ENCODE data around the gene CIDEB. TPM values are rescaled to one million over a fixed set of nuclear protein-coding genes. Genes with fewer than 3 reads are reported as not detected.

The CIDEB gene
- total RNA-seq, 2 experiments from 2014 or later = 28.7 to 30.9 TPM

DNA sequence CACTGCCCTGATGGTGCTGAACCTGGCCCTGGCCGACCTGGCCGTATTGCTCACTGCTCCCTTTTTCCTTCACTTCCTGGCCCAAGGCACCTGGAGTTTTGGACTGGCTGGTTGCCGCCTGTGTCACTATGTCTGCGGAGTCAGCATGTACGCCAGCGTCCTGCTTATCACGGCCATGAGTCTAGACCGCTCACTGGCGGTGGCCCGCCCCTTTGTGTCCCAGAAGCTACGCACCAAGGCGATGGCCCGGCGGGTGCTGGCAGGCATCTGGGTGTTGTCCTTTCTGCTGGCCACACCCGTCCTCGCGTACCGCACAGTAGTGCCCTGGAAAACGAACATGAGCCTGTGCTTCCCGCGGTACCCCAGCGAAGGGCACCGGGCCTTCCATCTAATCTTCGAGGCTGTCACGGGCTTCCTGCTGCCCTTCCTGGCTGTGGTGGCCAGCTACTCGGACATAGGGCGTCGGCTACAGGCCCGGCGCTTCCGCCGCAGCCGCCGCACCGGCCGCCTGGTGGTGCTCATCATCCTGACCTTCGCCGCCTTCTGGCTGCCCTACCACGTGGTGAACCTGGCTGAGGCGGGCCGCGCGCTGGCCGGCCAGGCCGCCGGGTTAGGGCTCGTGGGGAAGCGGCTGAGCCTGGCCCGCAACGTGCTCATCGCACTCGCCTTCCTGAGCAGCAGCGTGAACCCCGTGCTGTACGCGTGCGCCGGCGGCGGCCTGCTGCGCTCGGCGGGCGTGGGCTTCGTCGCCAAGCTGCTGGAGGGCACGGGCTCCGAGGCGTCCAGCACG is 8.2 kb upstream of the CIDEB start:
- Mint-ChIP-seq H3K9me3 (no peaks in the 10 kb centered on the region), H3K4me1 (peaks cover 55% of the 10 kb centered on the region), H3K27ac (no peak overlapping the region), H3K27me3 (peaks cover 8% of the 10 kb centered on the region), H3K36me3 (ENCODE audit: low read depth) (peaks cover 27% of the 10 kb centered on the region), H3K4me3 (no peak overlapping the region)
- ChIA-PET CTCF (interaction anchor here (0.7 to 1.3 kb wide), 4 partner anchors 8 to 26 kb away, joined by 3 to 9 read pairs (median 4); partner anchors contain the start of gene CIDEB), POLR2A (no interaction called here)
- DNase-seq = no peak

DNA sequence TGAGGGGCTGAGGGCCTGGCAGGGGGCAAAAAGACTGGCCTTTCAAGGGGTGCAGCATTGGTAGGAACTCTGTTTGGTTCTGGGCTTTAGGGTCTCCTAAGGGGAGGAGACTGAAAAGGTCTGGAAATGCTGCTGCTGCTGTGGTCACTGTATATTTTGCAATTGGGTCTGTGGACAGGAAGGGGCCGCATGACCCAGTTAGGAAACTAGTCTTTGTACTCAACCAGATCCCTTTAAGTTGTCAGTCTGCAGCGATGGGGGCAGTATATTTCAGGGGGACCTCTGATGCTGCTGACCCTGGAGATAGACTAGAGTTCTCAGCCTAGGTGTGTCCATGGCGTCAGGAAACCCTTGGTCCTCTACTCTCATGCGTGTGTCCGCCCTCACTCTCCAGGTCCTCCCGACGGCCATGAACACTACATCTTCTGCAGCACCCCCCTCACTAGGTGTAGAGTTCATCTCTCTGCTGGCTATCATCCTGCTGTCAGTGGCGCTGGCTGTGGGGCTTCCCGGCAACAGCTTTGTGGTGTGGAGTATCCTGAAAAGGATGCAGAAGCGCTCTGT is 7.5 kb upstream of the CIDEB start:
- ChIA-PET POLR2A (no interaction called here), CTCF (interaction anchor here (0.7 to 1.1 kb wide), 2 partner anchors 22 to 25 kb away, joined by 3 read pairs; no protein-coding TSS in a partner anchor)
- Mint-ChIP-seq H3K27ac (peak overlapping the region; percentile 66), H3K9me3 (no peaks in the 10 kb centered on the region), H3K4me1 (peaks cover 58% of the 10 kb centered on the region), H3K4me3 (no peak overlapping the region), H3K27me3 (peaks cover 7% of the 10 kb centered on the region), H3K36me3 (ENCODE audit: low read depth) (peaks cover 28% of the 10 kb centered on the region)
- no peak for DNase-seq

DNA sequence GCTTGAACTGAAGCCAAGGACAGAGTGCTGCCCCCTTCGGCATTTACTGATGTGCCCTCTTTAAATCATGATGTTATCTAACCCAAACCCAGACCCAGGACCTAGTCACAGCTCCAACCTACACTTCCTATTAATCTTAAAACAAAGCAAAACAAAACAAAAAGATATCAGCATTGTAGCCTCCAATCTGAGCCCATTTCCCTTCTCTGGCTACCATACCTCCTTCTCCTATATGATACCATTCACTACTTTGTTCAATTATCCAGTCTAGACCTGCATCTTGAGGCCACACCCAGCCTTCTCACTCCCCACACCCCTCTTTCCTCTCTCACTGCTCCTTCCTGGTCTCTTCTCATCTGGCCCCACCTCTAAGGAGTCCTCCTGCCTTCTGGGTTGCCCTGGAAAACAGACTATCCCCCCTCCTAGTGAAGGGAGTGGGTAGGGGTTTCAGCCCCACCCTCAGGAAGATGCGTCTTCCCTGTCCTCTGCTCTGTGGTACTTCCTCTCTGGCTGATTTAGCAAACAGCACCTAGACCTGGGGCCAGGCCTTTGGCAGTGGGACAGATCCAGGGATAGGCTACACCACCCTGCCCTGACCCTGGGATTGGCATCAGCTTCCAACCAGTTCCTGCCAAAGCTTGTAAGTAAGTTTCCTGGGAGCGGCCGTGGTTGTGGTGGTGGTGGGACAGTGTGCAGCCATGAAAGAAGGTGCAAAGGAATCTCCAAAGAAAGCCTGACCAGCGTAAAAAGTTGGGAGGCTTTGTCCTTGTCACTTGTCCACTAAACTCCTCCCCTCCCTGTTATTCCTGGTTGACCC is 6.8 kb upstream of the CIDEB start:
- POLR2A ChIA-PET = no interaction called here
- DNase-seq = no peak
- Mint-ChIP-seq H3K27me3 (peaks cover 2% of the 10 kb centered on the region), H3K9me3 (no peaks in the 10 kb centered on the region), H3K36me3 (ENCODE audit: low read depth) (peaks cover 31% of the 10 kb centered on the region), H3K27ac (peak overlapping the region; percentile 87), H3K4me3 (peak overlapping the region; percentile 77), H3K4me1 (peaks cover 65% of the 10 kb centered on the region)
- CTCF ChIA-PET = interaction anchor here (1.1 to 9.6 kb wide), 5 partner anchors 13 to 117 kb away, joined by 3 to 136 read pairs (median 6); partner anchors contain the start of genes DHRS1, NOP9 and RIPK3

DNA sequence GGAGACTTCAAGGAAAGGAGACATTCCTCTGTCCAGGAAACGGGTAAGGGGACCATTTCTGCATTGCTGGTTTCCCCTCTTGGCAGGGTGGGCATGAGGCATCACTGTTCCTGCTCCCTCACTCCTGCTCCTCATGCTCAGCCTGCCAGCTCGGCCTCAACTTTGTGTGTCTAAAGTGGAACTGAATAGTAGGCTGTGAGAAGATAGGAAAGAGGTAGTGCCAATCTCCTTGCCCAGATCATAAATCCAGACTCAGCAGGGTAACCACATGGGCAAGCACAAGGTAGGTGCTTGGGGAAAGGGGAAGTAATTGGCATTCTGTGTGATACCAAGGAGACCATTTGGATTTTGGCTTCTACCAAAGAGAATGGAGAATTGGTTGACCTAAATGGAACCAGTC is 6.1 kb upstream of the CIDEB start:
- ChIA-PET POLR2A (interaction anchor here (0.7 kb wide), 1 partner anchor 117 kb away, joined by 3 read pairs; no protein-coding TSS in a partner anchor), CTCF (interaction anchor here (1.7 to 9.6 kb wide), 5 partner anchors 14 to 117 kb away, joined by 4 to 136 read pairs (median 93); partner anchors contain the start of genes DHRS1, NOP9, RIPK3 and TINF2)
- H3K27me3 Mint-ChIP-seq = no peaks in the 10 kb centered on the region
- DNase-seq = no peak
- H3K27ac Mint-ChIP-seq = peak overlapping the region; percentile 87
- no peaks in the 10 kb centered on the region for H3K9me3 Mint-ChIP-seq
- peak overlapping the region; percentile 77 for H3K4me3 Mint-ChIP-seq
- H3K4me1 Mint-ChIP-seq = peaks cover 72% of the 10 kb centered on the region
- H3K36me3 Mint-ChIP-seq (ENCODE audit: low read depth) = peaks cover 34% of the 10 kb centered on the region

DNA sequence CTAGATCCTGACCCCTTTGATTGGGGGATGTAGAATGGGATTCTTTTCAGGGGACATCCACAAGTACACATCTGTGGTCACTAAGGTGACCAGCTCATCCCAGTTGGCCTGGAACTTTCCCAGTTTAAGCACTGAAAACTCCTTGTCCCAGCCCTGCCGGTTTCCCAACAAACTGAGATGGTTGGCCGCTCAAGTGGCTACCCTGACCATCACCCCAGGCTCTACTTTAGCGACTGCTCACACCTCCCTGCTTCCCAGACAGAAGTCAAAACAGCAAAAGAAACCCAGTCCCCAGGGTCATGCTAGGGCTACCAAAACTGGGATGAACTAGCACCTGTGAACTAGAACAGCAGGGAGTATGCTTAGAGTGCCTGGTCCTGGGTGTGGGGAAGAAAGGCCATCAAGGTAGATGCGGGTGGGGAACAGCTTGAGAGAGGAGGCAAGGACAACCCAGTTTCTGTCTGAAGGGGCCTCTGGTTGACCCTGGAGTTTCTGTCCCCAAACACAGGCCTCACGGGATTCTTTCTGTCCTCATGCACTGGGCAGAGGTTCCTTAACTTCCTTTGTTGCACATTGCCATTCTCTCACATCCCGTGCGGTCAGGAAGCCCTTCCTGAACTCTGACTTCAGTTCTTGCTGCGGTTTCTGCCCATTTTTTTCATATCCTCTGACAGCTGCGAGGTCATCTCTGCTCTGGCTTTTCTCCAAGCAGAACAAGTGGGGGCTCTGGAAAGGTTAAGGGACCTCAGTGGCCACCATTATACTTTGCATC is 5.1 kb upstream of the CIDEB start:
- Mint-ChIP-seq H3K9me3 (no peaks in the 10 kb centered on the region), H3K27me3 (no peaks in the 10 kb centered on the region), H3K4me3 (peak overlapping the region; percentile 77), H3K27ac (peak overlapping the region; percentile 87), H3K36me3 (ENCODE audit: low read depth) (peaks cover 42% of the 10 kb centered on the region), H3K4me1 (peaks cover 82% of the 10 kb centered on the region)
- peak; percentile 63 for DNase-seq
- CTCF ChIA-PET = interaction anchor here (1.7 to 9.6 kb wide), 7 partner anchors 13 to 119 kb away, joined by 4 to 136 read pairs (median 41); partner anchors contain the start of genes DHRS1, NOP9, RIPK3 and TINF2
- POLR2A ChIA-PET = interaction anchor here (0.7 to 1.4 kb wide), 2 partner anchors 71 to 118 kb away, joined by 3 read pairs; partner anchors contain the start of gene TINF2

DNA sequence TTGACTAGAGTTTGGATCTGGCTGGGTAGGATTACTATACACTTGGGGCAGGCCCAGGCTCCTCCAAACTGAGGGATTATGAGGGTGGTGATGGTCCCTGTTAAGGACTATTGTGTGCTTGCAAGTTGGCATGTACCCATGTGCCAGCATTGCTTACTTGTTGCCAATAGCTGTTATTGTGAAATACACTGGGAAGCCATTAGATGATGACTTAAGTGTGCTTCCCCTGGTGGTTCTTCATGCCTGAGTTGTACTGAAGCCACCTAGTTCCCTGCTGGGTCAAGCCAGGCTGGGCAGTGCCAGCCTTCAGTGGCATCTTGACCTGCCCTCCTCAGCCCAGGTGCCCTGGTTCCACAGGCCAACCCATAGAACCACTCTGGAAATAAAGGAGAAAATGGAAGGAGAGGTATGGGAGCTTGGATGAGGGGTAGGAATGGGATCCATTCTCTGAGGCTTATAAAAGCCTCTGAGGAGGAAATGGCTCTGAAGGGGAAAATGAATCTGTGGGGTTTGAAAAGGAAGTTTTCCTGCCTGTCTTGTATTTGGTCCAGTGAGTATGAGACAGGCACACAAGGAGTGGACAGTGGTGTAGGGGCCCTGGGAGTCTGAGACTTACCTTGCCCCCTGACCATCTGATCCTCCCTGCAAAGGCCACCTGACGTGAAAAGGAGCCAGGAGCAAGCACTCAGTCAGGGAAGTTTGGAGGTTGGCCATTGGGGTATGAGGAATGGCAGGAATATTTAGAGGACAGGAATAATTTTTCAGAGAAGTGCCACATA is 4.2 kb upstream of the CIDEB start:
- Mint-ChIP-seq H3K36me3 (ENCODE audit: low read depth) (peaks cover 49% of the 10 kb centered on the region), H3K9me3 (no peaks in the 10 kb centered on the region), H3K4me1 (peaks cover 84% of the 10 kb centered on the region), H3K27ac (peak overlapping the region; percentile 87), H3K27me3 (no peaks in the 10 kb centered on the region), H3K4me3 (peak overlapping the region; percentile 77)
- CTCF ChIA-PET = interaction anchor here (0.9 to 9.6 kb wide), 8 partner anchors 12 to 120 kb away, joined by 4 to 136 read pairs (median 24); partner anchors contain the start of genes DHRS1, MDP1, NOP9 and RABGGTA
- POLR2A ChIA-PET = interaction anchor here (1.4 kb wide), 1 partner anchor 70 kb away, joined by 3 read pairs; the partner anchor contains the start of gene TINF2
- DNase-seq = peak; percentile 29

DNA sequence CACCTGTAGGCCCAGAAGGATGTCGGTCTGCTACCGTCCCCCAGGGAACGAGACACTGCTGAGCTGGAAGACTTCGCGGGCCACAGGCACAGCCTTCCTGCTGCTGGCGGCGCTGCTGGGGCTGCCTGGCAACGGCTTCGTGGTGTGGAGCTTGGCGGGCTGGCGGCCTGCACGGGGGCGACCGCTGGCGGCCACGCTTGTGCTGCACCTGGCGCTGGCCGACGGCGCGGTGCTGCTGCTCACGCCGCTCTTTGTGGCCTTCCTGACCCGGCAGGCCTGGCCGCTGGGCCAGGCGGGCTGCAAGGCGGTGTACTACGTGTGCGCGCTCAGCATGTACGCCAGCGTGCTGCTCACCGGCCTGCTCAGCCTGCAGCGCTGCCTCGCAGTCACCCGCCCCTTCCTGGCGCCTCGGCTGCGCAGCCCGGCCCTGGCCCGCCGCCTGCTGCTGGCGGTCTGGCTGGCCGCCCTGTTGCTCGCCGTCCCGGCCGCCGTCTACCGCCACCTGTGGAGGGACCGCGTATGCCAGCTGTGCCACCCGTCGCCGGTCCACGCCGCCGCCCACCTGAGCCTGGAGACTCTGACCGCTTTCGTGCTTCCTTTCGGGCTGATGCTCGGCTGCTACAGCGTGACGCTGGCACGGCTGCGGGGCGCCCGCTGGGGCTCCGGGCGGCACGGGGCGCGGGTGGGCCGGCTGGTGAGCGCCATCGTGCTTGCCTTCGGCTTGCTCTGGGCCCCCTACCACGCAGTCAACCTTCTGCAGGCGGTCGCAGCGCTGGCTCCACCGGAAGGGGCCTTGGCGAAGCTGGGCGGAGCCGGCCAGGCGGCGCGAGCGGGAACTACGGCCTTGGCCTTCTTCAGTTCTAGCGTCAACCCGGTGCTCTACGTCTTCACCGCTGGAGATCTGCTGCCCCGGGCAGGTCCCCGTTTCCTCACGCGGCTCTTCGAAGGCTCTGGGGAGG is 3.1 kb upstream of the CIDEB start, which contains the start of gene LTB4R:
LTB4R (plus strand) TSS at position 857 of the 959 bp plus-strand sequence. CDS start 4,150 bp downstream, outside the sequence.
- peak; percentile 62 for DNase-seq
- Mint-ChIP-seq H3K4me3 (peak within 1 kb of the TSS; percentile 77), H3K27ac (peak within 1 kb of the TSS; percentile 87), H3K4me1 (peaks cover 81% of the 10 kb centered on the region), H3K36me3 (ENCODE audit: low read depth) (peaks cover 60% of the 10 kb centered on the region), H3K9me3 (no peaks in the 10 kb centered on the region), H3K27me3 (no peaks in the 10 kb centered on the region)
- CTCF ChIA-PET = interaction anchor here (0.6 to 9.6 kb wide), 17 partner anchors 11 to 128 kb away, joined by 3 to 136 read pairs (median 5); partner anchors contain the start of genes CHMP4A, DHRS1, MDP1 and NOP9
- POLR2A ChIA-PET = interaction anchor here (0.7 to 1.4 kb wide), 2 partner anchors 11 to 69 kb away, joined by 3 to 4 read pairs; partner anchors contain the start of genes NOP9 and TINF2

DNA sequence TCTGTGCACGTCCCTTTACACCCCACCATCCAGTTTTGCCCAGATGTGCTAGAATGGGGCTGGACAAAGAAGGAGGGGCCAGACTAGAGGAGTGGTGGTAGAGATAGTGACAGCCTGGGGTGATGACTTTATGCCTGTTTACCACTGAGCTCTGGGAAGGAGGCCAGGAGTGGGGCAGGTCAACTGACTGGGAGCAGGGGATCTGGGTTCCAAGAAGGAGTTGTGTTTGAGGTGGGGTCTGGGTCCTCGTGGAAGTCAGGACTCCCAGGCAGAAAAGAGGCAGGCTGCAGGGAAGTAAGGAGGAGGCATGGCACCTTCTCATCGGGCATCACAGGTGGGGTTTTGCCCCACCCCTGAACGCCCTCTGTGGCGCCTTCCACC is 2.5 kb upstream of the CIDEB start:
- CTCF ChIA-PET = interaction anchor here (0.7 to 9.6 kb wide), 14 partner anchors 8 to 127 kb away, joined by 3 to 136 read pairs (median 6); partner anchors contain the start of genes CHMP4A, DHRS1, NOP9 and TINF2
- Mint-ChIP-seq H3K9me3 (no peaks in the 10 kb centered on the region), H3K27ac (peak overlapping the region; percentile 73), H3K4me3 (peak overlapping the region; percentile 77), H3K36me3 (ENCODE audit: low read depth) (peaks cover 63% of the 10 kb centered on the region), H3K27me3 (no peaks in the 10 kb centered on the region), H3K4me1 (peaks cover 75% of the 10 kb centered on the region)
- POLR2A ChIA-PET = interaction anchor here (0.7 kb wide), 1 partner anchor 10 kb away, joined by 4 read pairs; the partner anchor contains the start of gene NOP9
- DNase-seq = no peak

DNA sequence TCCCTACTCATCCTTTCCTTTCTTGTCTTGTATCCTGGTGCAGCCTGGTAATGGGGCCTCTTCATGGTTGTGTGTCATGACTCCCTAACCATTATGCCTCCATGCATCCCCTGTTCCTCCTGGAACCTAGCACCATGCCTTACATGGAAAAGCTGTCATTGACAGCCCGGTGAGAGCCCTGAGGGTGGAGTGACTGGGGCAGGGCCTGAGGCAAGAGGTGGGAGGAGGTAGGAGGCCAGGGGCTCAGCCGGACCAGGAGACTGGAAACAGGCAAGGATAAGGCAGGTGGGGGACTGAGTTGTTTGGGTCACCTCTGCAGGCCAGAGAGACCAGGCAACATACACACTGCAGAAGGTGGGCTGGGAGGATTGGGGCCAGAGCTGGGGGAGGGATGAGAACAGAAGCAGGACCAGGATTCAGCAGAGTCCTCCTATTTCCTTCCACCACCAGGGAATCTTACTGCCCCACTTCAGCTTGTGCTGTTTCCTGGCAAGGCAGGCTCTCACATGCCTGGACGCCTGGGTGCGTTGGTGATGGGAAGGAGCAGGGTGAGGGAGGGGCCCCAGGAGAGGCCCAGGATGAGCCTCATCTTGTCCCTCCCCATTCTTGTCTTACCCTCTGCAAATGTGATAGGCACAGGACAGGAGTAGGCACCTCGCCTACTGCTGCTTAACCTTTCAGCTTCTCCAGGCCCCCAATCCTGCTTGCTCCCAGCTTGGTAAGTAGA is 1.9 kb upstream of the CIDEB start, which contains the start of gene LTB4R2:
LTB4R2 (plus strand) TSS at position 603 of the 727 bp plus-strand sequence. CDS start 525 bp downstream, outside the sequence.
- POLR2A ChIA-PET = interaction anchor here (0.7 kb wide), 1 partner anchor 9 kb away, joined by 4 read pairs; the partner anchor contains the start of gene NOP9
- Mint-ChIP-seq H3K4me3 (peak within 1 kb of the TSS; percentile 77), H3K4me1 (peaks cover 70% of the 10 kb centered on the region), H3K9me3 (no peaks in the 10 kb centered on the region), H3K36me3 (ENCODE audit: low read depth) (peaks cover 66% of the 10 kb centered on the region), H3K27me3 (no peaks in the 10 kb centered on the region), H3K27ac (peak within 1 kb of the TSS; percentile 87)
- CTCF ChIA-PET = interaction anchor here (0.7 to 9.6 kb wide), 20 partner anchors 9 to 149 kb away, joined by 3 to 136 read pairs (median 6); partner anchors contain the start of genes CHMP4A, DHRS1, IRF9 and MDP1
- DNase-seq = no peak
